H1 (cell line): ENCODE results near the gene NUP58. TPM values are rescaled to one million over a fixed set of nuclear protein-coding genes. Genes with fewer than 3 reads are reported as not detected.

Experiments
- CTCF ChIA-PET: fragments of 300-600 bp; sonication (Branson Sonifier 250); formaldehyde crosslinking; loops from one replicate; lab custom pipeline; 2021; ENCODE audit not compliant: partially characterized antibody; lab: Charles Lee
- POLR2A ChIA-PET: fragments of 300-600 bp; sonication (Branson Sonifier 250); formaldehyde crosslinking; loops from one replicate; lab custom pipeline; 2021; ENCODE audit warnings: inconsistent platforms; ENCODE audit not compliant: partially characterized antibody; lab: Charles Lee
- DNase-seq, 2 experiments: peaks; one replicate each; pipeline versions ENCODE4 v3.0.0 to v3.0.0-alpha.2; 2010 to 2022; ENCODE audit warnings: low spot score in 2 of 2, low read depth in 1 of 2, mixed read lengths in 1 of 2
- FAIRE-seq: peaks from 2 replicates; lab custom pipeline; 2011; peaks lifted over from hg19 to GRCh38; lab: Jason Lieb, UNC
- H2AFZ ChIP-seq: 2 replicates; pipeline ENCODE4 v1.8.1; 2012; ENCODE audit warnings: low read length, inconsistent platforms
- H2AK5ac ChIP-seq: 2 replicates; pipeline ENCODE4 v1.6.1; 2013; ENCODE audit warnings: low read depth, low read length
- H2BK120ac ChIP-seq: replicated peaks from 2 replicates; pipeline ENCODE3; 2013; ENCODE audit warnings: low read depth, low read length, inconsistent platforms
- H2BK12ac ChIP-seq: 2 replicates; pipeline ENCODE4 v1.6.1; 2013; ENCODE audit warnings: low read depth, low read length
- H2BK15ac ChIP-seq: 2 replicates; pipeline ENCODE4 v1.6.1; 2013; ENCODE audit warnings: low read length
- H2BK20ac ChIP-seq: 2 replicates; pipeline ENCODE4 v1.6.1; 2013; ENCODE audit warnings: low read length
- H2BK5ac ChIP-seq: 2 replicates; pipeline ENCODE4 v1.6.1; 2013; ENCODE audit warnings: low read depth, low read length
- H3K14ac ChIP-seq: 2 replicates; pipeline ENCODE4 v1.6.1; 2013; ENCODE audit warnings: inconsistent platforms; ENCODE audit not compliant: insufficient read length
- H3K18ac ChIP-seq: 2 replicates; pipeline ENCODE4 v1.6.1; 2013; ENCODE audit warnings: low read length; ENCODE audit errors: extremely low read depth
- H3K23ac ChIP-seq: 2 replicates; pipeline ENCODE4 v1.6.1; 2013; ENCODE audit warnings: inconsistent platforms; ENCODE audit not compliant: insufficient read length
- H3K23me2 ChIP-seq: 2 replicates; pipeline ENCODE4 v1.6.1; 2013; ENCODE audit warnings: low read depth, low read length
- H3K27ac ChIP-seq: 2 replicates; pipeline ENCODE4 v1.6.1; 2011; ENCODE audit warnings: low read depth, low read length, inconsistent platforms
- H3K27me3 ChIP-seq, 4 experiments: replicated peaks in 1 of 4; 1 replicate in 1 of 4; 2 replicates in 3 of 4; pipeline versions ENCODE4 v1.6.1 to v1.8.1; 2011 to 2013; ENCODE audit warnings: low read length in 3 of 4, mild to moderate bottlenecking in 3 of 4, inconsistent platforms in 2 of 4, mixed read lengths in 2 of 4, moderate library complexity in 1 of 4; ENCODE audit not compliant: control insufficient read depth in 3 of 4, insufficient read depth in 3 of 4; ENCODE audit errors: extremely low read depth in 1 of 4
- H3K36me3 ChIP-seq, 4 experiments: 2 replicates each; pipeline versions ENCODE4 v1.6.1 to v1.8.1; 2011 to 2013; ENCODE audit warnings: mild to moderate bottlenecking in 4 of 4, low read length in 3 of 4, moderate library complexity in 2 of 4, control low read depth in 1 of 4, inconsistent platforms in 1 of 4; ENCODE audit not compliant: insufficient read depth in 4 of 4, control insufficient read depth in 2 of 4
- H3K4ac ChIP-seq: replicated peaks from 2 replicates; pipeline ENCODE3; 2013; ENCODE audit warnings: low read length, low read depth, mixed read lengths, inconsistent platforms; ENCODE audit not compliant: insufficient read length
- H3K4me1 ChIP-seq, 4 experiments: replicated peaks in 1 of 4; 1 replicate in 1 of 4; 2 replicates in 3 of 4; pipeline versions ENCODE4 v1.6.1 to v1.8.1; 2011 to 2013; ENCODE audit warnings: low read length in 3 of 4, inconsistent platforms in 2 of 4, mixed read lengths in 1 of 4; ENCODE audit not compliant: insufficient read depth in 4 of 4, control insufficient read depth in 3 of 4
- H3K4me2 ChIP-seq, 2 experiments: 2 replicates each; pipeline versions ENCODE4 v1.6.1 to v1.8.1; 2011 to 2013; ENCODE audit warnings: low read depth in 2 of 2, low read length in 2 of 2, control low read depth in 1 of 2, inconsistent platforms in 1 of 2, mild to moderate bottlenecking in 1 of 2; ENCODE audit not compliant: insufficient read depth in 1 of 2
- H3K4me3 ChIP-seq, 4 experiments: fragments of 200-600, 300-600 bp in 1 of 4; sonication (generic), shearing (Covaris generic), sonication (Bioruptor Twin) in 1 of 4; 2 replicates each; pipeline versions ENCODE4 v1.5.1 to v1.8.1; 2011 to 2016; ENCODE audit warnings: low read length in 4 of 4, low read depth in 3 of 4, control low read depth in 2 of 4, inconsistent platforms in 2 of 4, mild to moderate bottlenecking in 2 of 4, mixed read lengths in 1 of 4, moderate library complexity in 1 of 4; ENCODE audit not compliant: insufficient read depth in 2 of 4; ENCODE audit errors: extremely low read depth in 1 of 4
- H3K56ac ChIP-seq: replicated peaks from 2 replicates; pipeline ENCODE3; 2013; ENCODE audit warnings: low read depth, mild to moderate bottlenecking, mixed read lengths, low read length, inconsistent platforms; ENCODE audit not compliant: insufficient read length
- H3K79me1 ChIP-seq: 2 replicates; pipeline ENCODE4 v1.6.1; 2013; ENCODE audit warnings: low read depth, low read length, control low read depth
- H3K79me2 ChIP-seq, 2 experiments: 2 replicates each; pipeline versions ENCODE4 v1.6.1 to v1.8.1; 2012 to 2013; ENCODE audit warnings: low read length in 2 of 2, mild to moderate bottlenecking in 2 of 2, inconsistent platforms in 1 of 2; ENCODE audit not compliant: insufficient read depth in 2 of 2, control insufficient read depth in 1 of 2
- H3K9ac ChIP-seq, 4 experiments: replicated peaks in 1 of 4; 1 replicate in 1 of 4; 2 replicates in 3 of 4; pipeline versions ENCODE4 v1.6.1 to v1.8.1; 2011 to 2013; ENCODE audit warnings: low read depth in 3 of 4, low read length in 3 of 4, control low read depth in 2 of 4, mild to moderate bottlenecking in 2 of 4, moderate library complexity in 2 of 4, inconsistent platforms in 1 of 4; ENCODE audit errors: extremely low read depth in 1 of 4
- H3K9me3 ChIP-seq, 2 experiments: 2 replicates each; pipeline versions ENCODE4 v1.6.1 to v1.8.1; 2012 to 2013; ENCODE audit warnings: mild to moderate bottlenecking in 2 of 2, moderate library complexity in 2 of 2, control low read depth in 1 of 2, inconsistent platforms in 1 of 2, low read depth in 1 of 2, low read length in 1 of 2, mixed read lengths in 1 of 2; ENCODE audit not compliant: insufficient read depth in 2 of 2
- H4K20me1 ChIP-seq, 2 experiments: replicated peaks in 1 of 2; 2 replicates each; pipeline versions ENCODE3 to v1.8.1; 2011 to 2013; ENCODE audit warnings: inconsistent platforms in 2 of 2, low read length in 2 of 2, mild to moderate bottlenecking in 1 of 2; ENCODE audit not compliant: insufficient read depth in 2 of 2, control insufficient read depth in 1 of 2
- H4K5ac ChIP-seq: 2 replicates; pipeline ENCODE4 v1.6.1; 2013; ENCODE audit warnings: low read length, low read depth, mixed read lengths, inconsistent platforms; ENCODE audit not compliant: insufficient read length
- H4K8ac ChIP-seq: 2 replicates; pipeline ENCODE4 v1.8.0; 2013; ENCODE audit warnings: mild to moderate bottlenecking, moderate library complexity, low read length, inconsistent platforms; ENCODE audit not compliant: insufficient read depth; ENCODE audit errors: extremely low read depth
- H4K91ac ChIP-seq: replicated peaks from 2 replicates; pipeline ENCODE3; 2013; ENCODE audit warnings: low read length, mixed read lengths, inconsistent platforms; ENCODE audit not compliant: insufficient read length
- BACH1 ChIP-seq: IDR thresholded peaks from 2 replicates; pipeline ENCODE4 v1.6.1; 2012; ENCODE audit warnings: low read length, improper control_type of control experiment
- CHD1 ChIP-seq: IDR thresholded peaks from 2 replicates; pipeline ENCODE4 v1.6.1; 2012; ENCODE audit warnings: low read depth, low read length, improper control_type of control experiment
- HDAC6 ChIP-seq: IDR thresholded peaks from one replicate; pipeline ENCODE4 v1.7.1; 2012; ENCODE audit warnings: low read depth, mild to moderate bottlenecking, inconsistent platforms, low read length, moderate library complexity
- KDM4A ChIP-seq: IDR thresholded peaks from one replicate; pipeline ENCODE4 v1.7.1; 2012; ENCODE audit warnings: low read depth, mild to moderate bottlenecking, moderate library complexity, low read length, inconsistent platforms; ENCODE audit not compliant: severe bottlenecking
- MAFK ChIP-seq: IDR thresholded peaks from 2 replicates; pipeline ENCODE4 v1.6.1; 2012; ENCODE audit warnings: low read depth, mild to moderate bottlenecking, improper control_type of control experiment, low read length
- NANOG ChIP-seq: IDR thresholded peaks from 2 replicates; pipeline ENCODE4 v1.6.1; 2011; ENCODE audit warnings: low read length, low read depth, mild to moderate bottlenecking, inconsistent platforms; ENCODE audit not compliant: insufficient read depth, poor library complexity, severe bottlenecking
- PHF8 ChIP-seq: fragments of 200-600 bp; sonication (generic); conservative IDR thresholded peaks from 2 replicates; pipeline ENCODE4 v1.7.1; 2012; ENCODE audit warnings: low read depth, mild to moderate bottlenecking, inconsistent platforms, low read length, moderate library complexity
- RAD21 ChIP-seq, 2 experiments: IDR thresholded peaks in 1 of 2; conservative IDR thresholded peaks in 1 of 2; 2 replicates each; pipeline ENCODE4 v1.6.1; 2011; ENCODE audit warnings: low read depth in 2 of 2, low read length in 2 of 2, improper control_type of control experiment in 1 of 2, inconsistent platforms in 1 of 2, mild to moderate bottlenecking in 1 of 2, moderate library complexity in 1 of 2
- SIX5 ChIP-seq: IDR thresholded peaks from 2 replicates; pipeline ENCODE4 v1.6.1; 2011; ENCODE audit warnings: mild to moderate bottlenecking, low read depth, low read length
- SRF ChIP-seq: IDR thresholded peaks from 2 replicates; pipeline ENCODE4 v1.6.1; 2011; ENCODE audit warnings: mild to moderate bottlenecking, low read depth, low read length, moderate library complexity
- TAF1 ChIP-seq: IDR thresholded peaks from 2 replicates; pipeline ENCODE4 v1.6.1; 2011; ENCODE audit warnings: mild to moderate bottlenecking, low read depth, low read length
- WGBS, 2 experiments: shearing (Covaris generic) in 1 of 2; methylation state at CpG; one replicate each; pipeline versions ENCODE4 v1.1.6 to v1.1.7; 2013 to 2015; ENCODE audit warnings: low lambda C conversion rate in 2 of 2, mixed read lengths in 2 of 2, inconsistent platforms in 1 of 2, low coverage in 1 of 2, missing lambda C conversion rate in 1 of 2; ENCODE audit not compliant: insufficient replicate concordance in 2 of 2, insufficient coverage in 1 of 2, insufficient read length in 1 of 2; ENCODE audit errors: extremely low coverage in 1 of 2, missing lambda C conversion rate in 1 of 2; 5-methylcytosine and 5-hydroxymethylcytosine counted together
- polyA plus RNA-seq, 7 experiments: library from polyadenylated mRNA; depleted of rRNA in 3 of 7; stranded (reverse) in 5 of 7; unstranded in 2 of 7; fragments of >200 nt in 5 of 7; fragments of 200-250 nt in 2 of 7; gene quantifications; 1 replicate in 5 of 7; 2 replicates in 1 of 7; 4 replicates in 1 of 7; pipeline versions ENCODE4 v1.2.1 to v1.2.3, GENCODE V29; 2011 to 2013; ENCODE audit warnings: missing spikeins in 2 of 7, mixed read lengths in 2 of 7
- total RNA-seq: library from RNA; stranded (reverse); fragmentation: NEBNext Ultra II Directional; extraction: Animal tissue kit (Norgen Biotek cat#: 25700); gene quantifications from 2 replicates; pipeline ENCODE4 v1.2.1, GENCODE V29; 2021
- TF ChIP-seq, protein P1 (sequence below), 3 experiments: IDR thresholded peaks; 1 replicate in 2 of 3; 2 replicates in 1 of 3; pipeline versions ENCODE4 v1.5.1 to v1.6.1; 2011; ENCODE audit warnings: low read length in 3 of 3, mild to moderate bottlenecking in 3 of 3, inconsistent platforms in 2 of 3, low read depth in 1 of 3, moderate library complexity in 1 of 3; ENCODE audit not compliant: insufficient read depth in 1 of 3; ENCODE audit errors: control extremely low read depth in 1 of 3

Gene NUP58
- total and polyA plus RNA-seq, 2 of the 8 experiments (the other 6 are each of a cell fraction or from before 2014, with no cell fraction given), result 35.0 to 53.8 TPM

- ChIA-PET POLR2A (no interaction called here), CTCF (no interaction called here)
- Histone ChIP-seq H3K79me1 (no peaks in the 10 kb centered on the region), H3K36me3 (peaks cover 0 to 3% (median 1%) of the 10 kb centered on the region in 4 experiments; a peak in 1 of 8 replicates), H4K20me1 (no peaks in the 10 kb centered on the region), H3K4ac (no peak overlapping the region), H3K27ac (no peak overlapping the region), H4K8ac (no peak overlapping the region), H4K5ac (no peak overlapping the region), H2BK20ac (no peak overlapping the region), H3K56ac (no peak overlapping the region), H2BK12ac (no peak overlapping the region), H3K23me2 (no peaks in the 10 kb centered on the region), H2BK15ac (no peak overlapping the region), H3K9me3 (no peaks in the 10 kb centered on the region), H3K27me3 (no peaks in the 10 kb centered on the region), H3K4me2 (no peak overlapping the region), H3K4me3 (no peak overlapping the region), H3K23ac (no peak overlapping the region), H2BK5ac (no peak overlapping the region), H4K91ac (no peak overlapping the region), H2BK120ac (no peak overlapping the region), H3K18ac (no peak overlapping the region), H3K14ac (no peak overlapping the region), H2AK5ac (no peak overlapping the region), H3K9ac (no peak overlapping the region), H2AFZ (no peak overlapping the region), H3K79me2 (no peaks in the 10 kb centered on the region), H3K4me1 (no peaks in the 10 kb centered on the region)
- WGBS, 2 experiments, result 94% methylated on average over 4 of the region's 4 CpGs; no CpG with 5 or more reads in 1 of the 2 experiments
- DNase-seq (no peak), FAIRE-seq (no peak)
- TF ChIP-seq SRF (no peak), TAF1 (no peak), BACH1 (no peak), KDM4A (no peak), HDAC6 (no peak), MAFK (no peak), SIX5 (no peak), CHD1 (no peak), PHF8 (no peak), NANOG (no peak), RAD21 (IDR thresholded peaks at IDR 0.05 in 1 of 2, conservative IDR thresholded peaks at IDR 0.05 in 1 of 2; ENCODE audit: low read depth in 2 of 2, low read length in 2 of 2) (no peak)
- TF ChIP-seq, protein P1, sequence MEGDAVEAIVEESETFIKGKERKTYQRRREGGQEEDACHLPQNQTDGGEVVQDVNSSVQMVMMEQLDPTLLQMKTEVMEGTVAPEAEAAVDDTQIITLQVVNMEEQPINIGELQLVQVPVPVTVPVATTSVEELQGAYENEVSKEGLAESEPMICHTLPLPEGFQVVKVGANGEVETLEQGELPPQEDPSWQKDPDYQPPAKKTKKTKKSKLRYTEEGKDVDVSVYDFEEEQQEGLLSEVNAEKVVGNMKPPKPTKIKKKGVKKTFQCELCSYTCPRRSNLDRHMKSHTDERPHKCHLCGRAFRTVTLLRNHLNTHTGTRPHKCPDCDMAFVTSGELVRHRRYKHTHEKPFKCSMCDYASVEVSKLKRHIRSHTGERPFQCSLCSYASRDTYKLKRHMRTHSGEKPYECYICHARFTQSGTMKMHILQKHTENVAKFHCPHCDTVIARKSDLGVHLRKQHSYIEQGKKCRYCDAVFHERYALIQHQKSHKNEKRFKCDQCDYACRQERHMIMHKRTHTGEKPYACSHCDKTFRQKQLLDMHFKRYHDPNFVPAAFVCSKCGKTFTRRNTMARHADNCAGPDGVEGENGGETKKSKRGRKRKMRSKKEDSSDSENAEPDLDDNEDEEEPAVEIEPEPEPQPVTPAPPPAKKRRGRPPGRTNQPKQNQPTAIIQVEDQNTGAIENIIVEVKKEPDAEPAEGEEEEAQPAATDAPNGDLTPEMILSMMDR (IDR thresholded peaks at IDR 0.05; ENCODE audit: control extremely low read depth in 1 of 3, insufficient read depth in 1 of 3, low read depth in 1 of 3, low read length in 3 of 3), result no peak
Observed at GRCh38 chr13:25262261-25262660, 39.2 kb upstream of the NUP58 start.
